Activated naive CD8-positive, alpha-beta T cell treated with anti-CD3 and anti-CD28 coated beads for 36 hours (primary cell): ENCODE measurements around the gene PCGF3. TPM values are rescaled to one million over a fixed set of nuclear protein-coding genes. Genes with fewer than 3 reads are reported as not detected.
A peak's percentile ranks its signal among the peaks of the same experiment; 100 is the strongest.
"Not testable (repeated sequence)": the region's sequence is repeated elsewhere in the genome, so short reads cannot be mapped to it uniquely, and the experiment has no call there.

Experiments
- DNase-seq: peaks from one replicate; pipeline ENCODE4 v3.0.0; 2021
- H3K27ac Mint-ChIP-seq: one replicate; pipeline ENCODE4 v1.8.0; 2022; ENCODE audit warnings: mild to moderate bottlenecking, moderate library complexity, mixed read lengths
- H3K27me3 Mint-ChIP-seq: one replicate; pipeline ENCODE4 v1.8.0; 2022; ENCODE audit warnings: mild to moderate bottlenecking, mixed read lengths
- H3K36me3 Mint-ChIP-seq: one replicate; pipeline ENCODE4 v1.8.0; 2021; ENCODE audit warnings: mild to moderate bottlenecking, mixed read lengths
- H3K4me1 Mint-ChIP-seq: one replicate; pipeline ENCODE4 v1.8.0; 2021; ENCODE audit warnings: mixed read lengths
- H3K4me3 Mint-ChIP-seq: one replicate; pipeline ENCODE4 v1.8.0; 2022; ENCODE audit warnings: mild to moderate bottlenecking, moderate library complexity, mixed read lengths
- H3K9me3 Mint-ChIP-seq: one replicate; pipeline ENCODE4 v1.8.0; 2022; ENCODE audit warnings: mixed read lengths
- total RNA-seq, 2 experiments: library from RNA; stranded (reverse); gene quantifications; one replicate each; pipeline ENCODE4 v1.2.3, GENCODE V29; 2021

PCGF3 gene
- total RNA-seq, 2 experiments from 2014 or later, result 19.7 to 21.2 TPM

DNA sequence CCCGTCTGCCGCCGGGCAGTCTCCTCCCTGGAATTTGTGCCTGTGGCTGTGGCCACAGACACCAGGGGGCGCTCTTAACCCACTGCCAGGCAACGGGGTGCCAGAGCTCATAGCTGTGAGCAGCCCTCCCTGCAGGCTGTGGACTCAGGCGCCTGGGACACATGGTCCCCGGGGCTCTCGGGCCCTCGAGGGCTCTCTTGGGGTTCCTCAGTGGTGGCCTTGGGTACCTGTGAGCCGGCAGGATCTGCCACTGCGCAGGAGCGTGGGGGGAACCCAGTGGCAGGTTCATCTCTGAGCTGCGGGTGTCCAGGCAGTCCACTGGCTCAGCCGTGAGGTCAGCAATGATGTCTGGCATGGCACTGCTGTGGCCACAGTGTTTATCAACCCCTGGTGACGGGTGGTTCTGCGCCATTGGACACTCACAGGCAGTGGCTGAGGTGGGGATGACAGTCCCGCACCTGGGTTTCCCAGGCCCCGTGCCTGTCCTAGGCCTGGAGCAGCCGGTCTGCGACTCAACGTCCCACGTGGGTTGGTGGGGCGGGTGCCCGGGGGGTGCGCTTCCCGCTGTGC is 37.2 kb downstream of the PCGF3 start:
- no peaks in the 10 kb centered on the region for H3K9me3 Mint-ChIP-seq
- peaks cover 4% of the 10 kb centered on the region for H3K36me3 Mint-ChIP-seq
- no peaks in the 10 kb centered on the region for H3K27me3 Mint-ChIP-seq
- H3K4me1 Mint-ChIP-seq, result no peaks in the 10 kb centered on the region
- no peak overlapping the region for H3K4me3 Mint-ChIP-seq
- no peak overlapping the region for H3K27ac Mint-ChIP-seq
- peak; percentile 78 for DNase-seq

DNA sequence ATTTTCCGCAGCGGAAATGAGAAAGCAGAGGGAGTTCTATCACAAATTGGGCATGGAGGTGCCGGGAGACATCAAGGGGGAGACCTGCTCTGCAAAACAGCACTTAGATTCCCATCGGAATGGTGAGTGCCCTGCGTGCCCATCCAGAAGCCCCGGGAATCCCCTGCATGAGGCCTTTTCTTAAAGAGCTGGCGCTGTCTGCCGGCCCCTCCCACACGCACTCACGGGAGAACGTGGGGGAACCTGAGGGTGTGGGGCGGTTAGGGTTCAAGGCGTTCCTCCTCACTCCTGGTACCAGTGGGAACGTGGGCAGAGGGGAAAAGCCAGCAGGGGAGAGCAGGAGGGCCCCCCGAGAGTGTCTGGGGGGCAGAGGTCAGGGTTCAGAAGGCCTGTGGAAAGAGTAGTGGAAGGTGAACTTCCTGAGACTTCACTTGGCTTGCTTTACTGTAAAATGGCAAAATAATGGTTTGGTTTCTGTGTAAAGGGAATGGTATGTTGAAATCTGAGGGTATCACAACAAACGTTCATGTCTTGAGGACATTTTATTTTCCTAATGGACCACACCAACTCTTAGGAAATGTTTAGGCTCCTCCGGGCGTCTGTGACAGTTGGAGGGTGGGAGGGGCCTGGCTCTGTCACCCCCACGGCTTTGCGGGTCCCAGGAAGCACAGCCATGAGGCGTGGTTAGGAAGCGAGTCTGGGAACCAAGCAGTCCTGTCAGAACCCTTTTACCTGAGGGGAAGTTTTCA is 38.0 kb downstream of the PCGF3 start:
- no peaks in the 10 kb centered on the region for H3K9me3 Mint-ChIP-seq
- no peak for DNase-seq
- H3K27ac Mint-ChIP-seq, result no peak overlapping the region
- H3K27me3 Mint-ChIP-seq, result no peaks in the 10 kb centered on the region
- no peak overlapping the region for H3K4me3 Mint-ChIP-seq
- H3K36me3 Mint-ChIP-seq, result peaks cover 10% of the 10 kb centered on the region
- H3K4me1 Mint-ChIP-seq, result no peaks in the 10 kb centered on the region

DNA sequence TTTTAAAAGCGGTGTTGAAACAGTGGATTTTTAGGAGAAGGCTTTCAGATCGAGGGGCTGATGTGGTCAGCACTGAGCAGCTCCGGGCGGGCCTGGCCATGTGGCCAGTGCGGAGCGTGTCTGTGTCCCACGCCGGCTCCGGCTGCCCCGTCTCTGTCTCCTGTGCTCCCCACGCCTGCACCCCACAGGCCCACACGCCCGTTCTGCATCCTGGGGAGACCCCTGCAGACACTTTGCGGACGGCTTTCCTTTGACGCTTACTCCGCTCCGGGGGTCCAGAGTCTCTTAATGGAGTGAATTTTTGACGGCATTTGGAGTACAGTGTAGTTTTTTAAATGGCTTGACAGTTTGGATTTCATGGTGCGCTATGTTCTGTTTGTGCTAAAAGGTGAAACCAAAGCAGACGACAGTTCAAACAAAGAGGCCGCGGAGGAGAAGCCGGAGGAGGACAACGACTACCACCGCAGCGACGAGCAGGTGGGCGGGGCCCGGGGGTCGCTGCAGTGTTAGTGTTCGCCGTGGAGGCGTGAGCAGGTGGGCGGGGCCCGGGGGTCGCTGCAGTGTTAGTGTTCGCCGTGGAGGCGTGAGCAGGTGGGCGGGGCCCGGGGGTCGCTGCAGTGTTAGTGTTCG is 38.7 kb downstream of the PCGF3 start:
- H3K36me3 Mint-ChIP-seq, result peaks cover 11% of the 10 kb centered on the region
- DNase-seq, result no peak
- H3K4me3 Mint-ChIP-seq, result no peak overlapping the region
- no peaks in the 10 kb centered on the region for H3K27me3 Mint-ChIP-seq
- H3K9me3 Mint-ChIP-seq, result no peaks in the 10 kb centered on the region
- no peak overlapping the region for H3K27ac Mint-ChIP-seq
- no peaks in the 10 kb centered on the region for H3K4me1 Mint-ChIP-seq

DNA sequence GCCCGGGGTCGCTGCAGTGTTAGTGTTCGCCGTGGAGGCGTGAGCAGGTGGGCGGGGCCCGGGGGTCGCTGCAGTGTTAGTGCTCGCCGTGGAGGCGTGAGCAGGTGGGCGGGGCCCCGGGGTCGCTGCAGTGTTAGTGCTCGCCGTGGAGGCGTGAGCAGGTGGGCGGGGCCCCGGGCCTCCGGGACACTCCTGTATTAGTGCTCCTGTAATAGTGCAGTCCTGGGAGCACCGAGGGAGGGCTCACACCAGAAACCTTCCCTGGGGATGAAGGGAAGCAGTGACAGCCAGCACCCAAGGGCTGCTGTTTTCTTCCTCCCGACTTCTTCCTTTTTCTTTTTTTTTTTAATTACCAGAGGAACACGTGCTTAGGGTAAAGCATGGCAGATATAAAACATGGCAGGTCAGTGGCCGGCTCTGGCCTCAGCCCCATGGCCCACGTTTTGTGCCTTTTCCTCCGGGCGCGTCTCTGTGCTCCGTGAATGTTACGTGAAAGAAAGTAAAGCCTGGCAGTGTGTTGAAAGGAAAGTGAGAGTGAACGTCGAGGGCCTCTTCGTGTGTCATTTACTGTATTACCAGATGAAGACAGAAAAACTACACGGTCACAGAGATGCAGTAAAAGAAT is 42.0 kb downstream of the PCGF3 start:
- H3K9me3 Mint-ChIP-seq, result no peaks in the 10 kb centered on the region
- H3K36me3 Mint-ChIP-seq, result peaks cover 11% of the 10 kb centered on the region
- no peak for DNase-seq
- peaks cover 2% of the 10 kb centered on the region for H3K4me1 Mint-ChIP-seq
- H3K27ac Mint-ChIP-seq, result no peak overlapping the region
- no peaks in the 10 kb centered on the region for H3K27me3 Mint-ChIP-seq
- H3K4me3 Mint-ChIP-seq, result no peak overlapping the region

DNA sequence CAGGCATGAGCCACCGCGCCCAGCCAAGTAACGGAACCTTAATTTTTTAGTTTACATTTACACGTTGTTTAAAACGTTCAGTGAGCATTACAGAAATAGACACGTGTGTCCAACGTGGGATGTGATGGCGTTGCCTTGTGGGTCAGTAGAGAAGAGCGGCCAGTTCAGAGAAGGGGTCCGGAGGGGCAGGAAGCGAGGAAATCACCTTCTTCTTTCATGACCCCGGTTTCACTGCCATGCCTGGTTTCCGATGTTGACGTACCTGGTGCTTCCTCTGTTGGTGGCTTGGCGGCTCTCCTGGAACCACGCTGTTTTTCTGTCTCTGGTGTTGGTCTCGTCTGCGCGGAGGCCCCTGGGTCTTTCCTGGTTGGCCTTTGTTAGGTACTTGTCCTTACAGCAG is 42.8 kb downstream of the PCGF3 start:
- Mint-ChIP-seq H3K4me1 (peaks cover 2% of the 10 kb centered on the region), H3K4me3 (no peak overlapping the region), H3K27ac (no peak overlapping the region), H3K36me3 (peaks cover 11% of the 10 kb centered on the region), H3K27me3 (no peaks in the 10 kb centered on the region), H3K9me3 (no peaks in the 10 kb centered on the region)
- no peak for DNase-seq

DNA sequence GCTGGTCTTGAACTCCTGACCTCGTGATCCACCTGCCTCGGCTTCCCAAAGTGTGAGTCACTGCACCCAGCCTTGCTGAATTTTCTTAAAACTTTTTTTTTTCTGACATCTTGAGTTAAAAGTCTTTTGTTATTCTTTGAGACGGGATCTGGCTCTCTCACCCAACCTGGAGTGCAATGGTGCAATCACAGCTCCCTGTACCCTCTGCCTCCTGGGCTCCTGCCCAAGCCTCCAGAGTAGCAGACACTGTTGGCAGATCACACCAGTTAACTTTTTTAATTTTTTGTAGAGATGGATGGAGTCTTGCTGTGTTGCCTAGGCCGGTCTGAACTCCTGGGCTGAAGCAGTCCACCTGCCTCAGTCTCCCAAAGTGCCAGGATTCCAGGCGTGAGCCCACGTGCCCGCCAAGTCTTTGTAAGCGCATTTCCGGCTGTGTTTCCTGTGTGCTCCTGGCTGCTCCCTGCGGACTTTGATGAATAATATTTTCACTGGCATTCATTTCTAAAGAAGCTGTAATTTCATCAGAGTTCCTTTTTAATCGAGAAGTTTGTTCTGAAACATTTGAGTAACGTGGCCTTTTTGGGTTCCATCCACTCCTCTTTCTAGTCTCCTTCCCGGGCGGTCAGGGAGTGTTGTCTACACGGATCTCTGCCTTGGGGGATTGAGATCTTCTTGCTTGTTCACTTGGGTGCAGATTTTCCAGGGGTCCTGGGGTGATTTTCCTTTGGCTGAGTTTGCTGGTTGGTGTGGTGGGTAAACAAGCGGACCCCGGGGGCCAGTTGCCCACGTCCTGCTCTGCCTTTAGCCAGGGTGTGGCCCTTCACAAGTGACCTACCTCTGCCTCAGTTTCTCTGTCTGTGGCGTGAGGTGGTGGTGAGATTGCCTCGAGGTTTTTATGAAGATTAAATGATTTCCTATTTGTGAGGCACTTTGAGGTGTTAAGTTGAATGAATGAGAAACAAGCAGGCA is 44.4 kb downstream of the PCGF3 start:
- no peaks in the 10 kb centered on the region for H3K27me3 Mint-ChIP-seq
- H3K9me3 Mint-ChIP-seq, result no peaks in the 10 kb centered on the region
- H3K4me1 Mint-ChIP-seq, result peaks cover 2% of the 10 kb centered on the region
- DNase-seq, result no peak
- peaks cover 9% of the 10 kb centered on the region for H3K36me3 Mint-ChIP-seq
- no peak overlapping the region for H3K4me3 Mint-ChIP-seq
- H3K27ac Mint-ChIP-seq, result no peak overlapping the region

DNA sequence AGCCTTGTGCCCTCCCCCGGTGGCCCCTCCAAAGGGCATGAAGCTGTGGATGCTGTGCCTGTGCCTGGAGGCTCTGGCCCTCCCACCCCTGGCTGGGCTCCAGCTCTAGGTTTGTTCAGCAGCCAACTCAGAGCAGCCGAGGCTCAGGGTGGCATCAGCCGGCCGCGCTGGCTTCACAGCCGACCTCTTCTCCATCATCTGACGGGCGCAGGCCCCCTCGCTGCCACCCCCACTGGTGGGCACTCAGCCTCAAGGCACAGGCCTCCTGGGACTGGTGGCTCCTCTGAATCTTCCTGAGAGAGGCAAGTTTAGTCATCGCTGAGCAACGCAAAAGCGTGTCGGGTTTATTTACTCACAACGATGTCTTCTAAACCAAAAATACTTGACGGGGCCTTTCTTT is 46.0 kb downstream of the PCGF3 start:
- H3K4me1 Mint-ChIP-seq, result peaks cover 4% of the 10 kb centered on the region
- H3K27me3 Mint-ChIP-seq, result no peaks in the 10 kb centered on the region
- H3K36me3 Mint-ChIP-seq, result peaks cover 9% of the 10 kb centered on the region
- H3K27ac Mint-ChIP-seq, result no peak overlapping the region
- H3K4me3 Mint-ChIP-seq, result no peak overlapping the region
- no peaks in the 10 kb centered on the region for H3K9me3 Mint-ChIP-seq
- DNase-seq, result no peak

DNA sequence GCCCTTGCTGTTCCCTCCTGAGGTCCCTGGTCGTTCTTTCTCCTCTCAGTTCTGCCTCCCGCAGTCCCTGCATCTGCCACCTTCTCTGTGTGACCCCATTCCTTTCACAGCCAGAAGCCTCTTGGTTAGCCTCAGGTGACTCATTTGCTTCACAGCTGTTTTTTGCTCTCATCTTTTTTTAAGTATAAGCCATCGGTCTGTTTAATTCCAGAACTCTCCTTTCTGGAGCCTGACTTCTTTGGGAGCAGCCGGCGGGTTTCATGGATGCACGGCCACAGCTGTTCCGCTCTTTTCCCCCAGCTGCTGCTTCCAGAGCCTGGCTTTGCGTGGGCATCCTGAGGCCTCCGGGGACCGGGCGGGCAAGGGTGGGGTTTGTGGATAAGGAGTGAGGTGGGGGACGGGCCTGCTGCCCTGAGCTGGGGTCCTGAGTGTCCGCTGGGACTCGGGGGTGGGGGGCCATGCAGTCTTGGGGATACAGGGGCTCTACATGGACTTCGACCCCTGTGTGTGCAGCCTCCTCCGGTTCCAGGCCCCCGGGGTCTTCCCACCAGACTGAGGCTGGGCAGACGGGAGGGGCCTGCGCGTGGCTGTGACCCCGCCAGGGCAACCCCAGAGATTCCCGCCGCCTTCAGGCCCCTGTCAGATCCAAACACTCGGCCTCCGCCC is 46.7 kb downstream of the PCGF3 start:
- peaks cover 9% of the 10 kb centered on the region for H3K36me3 Mint-ChIP-seq
- peaks cover 4% of the 10 kb centered on the region for H3K4me1 Mint-ChIP-seq
- DNase-seq, result no peak
- no peaks in the 10 kb centered on the region for H3K27me3 Mint-ChIP-seq
- no peak overlapping the region for H3K27ac Mint-ChIP-seq
- H3K4me3 Mint-ChIP-seq, result no peak overlapping the region
- H3K9me3 Mint-ChIP-seq, result no peaks in the 10 kb centered on the region

DNA sequence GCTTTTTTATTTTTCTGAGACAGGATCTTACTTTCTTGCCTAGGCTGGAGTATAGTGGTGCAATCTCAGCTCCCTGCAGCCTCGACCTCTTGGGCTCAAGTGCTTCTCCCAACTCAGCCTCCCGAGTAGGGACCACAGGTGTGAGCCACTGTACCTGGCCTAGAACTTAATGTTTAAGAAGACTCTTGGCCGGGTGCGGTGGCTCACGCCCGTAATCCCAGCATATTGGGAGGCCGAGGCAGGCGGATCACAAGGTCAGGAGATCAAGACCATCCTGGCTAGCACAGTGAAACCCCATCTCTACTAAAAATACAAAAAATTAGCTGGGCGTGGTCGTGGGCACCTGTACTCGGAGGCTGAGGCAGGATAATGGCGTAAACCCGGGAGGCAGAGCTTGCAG is 47.6 kb downstream of the PCGF3 start:
- H3K9me3 Mint-ChIP-seq, H3K4me3 Mint-ChIP-seq, H3K4me1 Mint-ChIP-seq: not testable (repeated sequence)

DNA sequence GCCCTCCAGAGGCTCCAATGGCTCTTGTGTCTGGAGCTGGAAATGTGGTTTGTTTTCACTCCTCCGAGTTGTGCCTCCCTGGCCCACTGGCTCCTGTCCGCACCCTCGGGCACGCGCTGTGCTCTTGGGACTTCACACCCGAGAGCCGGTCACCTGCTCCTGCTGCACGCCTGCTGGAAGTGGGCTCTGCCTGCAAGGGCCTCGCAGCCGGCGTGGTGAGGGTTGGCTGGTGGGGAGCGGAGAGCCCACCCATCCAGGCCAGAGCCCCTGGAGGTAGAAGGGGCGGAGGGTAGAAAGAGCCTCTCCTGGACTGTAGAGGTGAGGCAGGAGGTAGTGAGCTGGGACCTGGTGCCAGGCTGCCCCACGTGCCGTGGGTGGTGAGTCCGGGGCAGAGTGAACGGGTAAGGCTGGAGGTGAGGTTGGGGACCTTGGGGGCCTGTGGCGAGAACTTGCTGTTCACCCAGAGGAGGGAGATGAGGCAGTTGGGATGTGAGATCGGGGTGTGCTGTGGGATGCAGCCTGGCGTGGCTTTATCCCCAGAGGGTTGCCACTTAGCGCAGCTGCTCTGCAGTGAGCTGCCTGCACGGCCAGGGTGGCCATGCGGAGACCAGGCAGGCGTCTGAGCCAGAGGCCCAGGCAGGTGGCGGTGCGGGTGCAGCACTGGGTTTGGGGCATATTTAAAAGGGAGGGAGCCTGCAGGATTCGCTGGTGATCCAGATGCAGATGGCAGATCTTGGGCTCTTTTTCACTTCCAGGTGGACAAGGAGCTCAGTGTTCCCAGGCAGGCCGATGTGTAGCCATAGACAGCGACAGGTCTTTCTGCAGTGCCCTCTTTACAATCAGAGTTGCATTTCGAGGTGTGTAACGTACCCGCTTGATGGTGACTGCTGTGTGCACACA is 48.8 kb downstream of the PCGF3 start:
- DNase-seq, result no peak
- no peak overlapping the region for H3K4me3 Mint-ChIP-seq
- H3K27ac Mint-ChIP-seq, result no peak overlapping the region
- no peaks in the 10 kb centered on the region for H3K9me3 Mint-ChIP-seq
- H3K4me1 Mint-ChIP-seq, result peaks cover 4% of the 10 kb centered on the region
- H3K27me3 Mint-ChIP-seq, result no peaks in the 10 kb centered on the region
- H3K36me3 Mint-ChIP-seq, result no peaks in the 10 kb centered on the region

More for the DNA sequence above, 47.6 kb downstream of the PCGF3 start:
- H3K27ac Mint-ChIP-seq, DNase-seq, H3K36me3 Mint-ChIP-seq, H3K27me3 Mint-ChIP-seq: not testable (repeated sequence)

DNA sequence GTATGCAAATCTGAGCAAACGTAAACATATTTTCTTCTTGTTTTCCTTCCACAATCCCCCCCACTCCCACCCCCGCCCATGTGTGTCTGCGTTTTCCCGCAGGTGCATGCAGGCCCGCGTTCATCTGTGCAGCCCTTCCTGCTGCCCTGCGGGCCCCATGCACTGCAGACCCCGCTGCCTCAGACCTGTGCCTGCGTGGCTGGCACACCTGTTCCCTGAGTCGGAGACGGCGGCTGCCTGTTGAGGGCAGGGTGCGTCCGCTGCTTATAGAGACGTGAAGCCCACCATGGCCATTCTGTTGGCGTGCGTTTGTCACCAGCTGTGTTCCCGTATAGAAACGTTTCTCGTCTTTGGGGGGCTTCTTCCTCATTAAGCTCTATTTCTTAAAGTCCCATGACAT is 51.5 kb downstream of the PCGF3 start:
- H3K4me3 Mint-ChIP-seq, result no peak overlapping the region
- H3K27ac Mint-ChIP-seq, result no peak overlapping the region
- peaks cover 1% of the 10 kb centered on the region for H3K4me1 Mint-ChIP-seq
- DNase-seq, result no peak
- peaks cover 3% of the 10 kb centered on the region for H3K36me3 Mint-ChIP-seq
- no peaks in the 10 kb centered on the region for H3K27me3 Mint-ChIP-seq
- H3K9me3 Mint-ChIP-seq, result no peaks in the 10 kb centered on the region

DNA sequence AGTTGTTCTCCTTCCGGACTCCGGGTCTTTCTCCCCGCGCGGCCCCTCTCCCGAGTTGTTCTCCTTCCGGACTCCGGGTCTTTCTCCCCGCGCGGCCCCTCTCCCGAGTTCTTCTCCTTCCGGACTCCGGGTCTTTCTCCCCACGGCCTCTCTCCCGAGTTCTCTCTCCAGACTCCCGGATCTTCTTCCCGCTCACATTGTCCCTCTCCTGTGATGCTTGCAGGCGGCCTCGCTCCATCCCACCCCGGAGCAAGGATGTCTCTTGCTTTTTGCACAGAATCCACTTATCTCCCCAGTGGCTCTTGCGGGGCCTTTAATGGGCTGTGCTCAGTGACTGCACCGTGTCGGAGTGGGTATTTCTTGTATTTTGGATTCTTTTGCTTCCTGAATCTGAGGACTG is 54.2 kb downstream of the PCGF3 start:
- not testable (repeated sequence) for H3K4me3 Mint-ChIP-seq, DNase-seq, H3K4me1 Mint-ChIP-seq, H3K27me3 Mint-ChIP-seq, H3K27ac Mint-ChIP-seq, H3K9me3 Mint-ChIP-seq
- peaks cover 19% of the 10 kb centered on the region for H3K36me3 Mint-ChIP-seq

DNA sequence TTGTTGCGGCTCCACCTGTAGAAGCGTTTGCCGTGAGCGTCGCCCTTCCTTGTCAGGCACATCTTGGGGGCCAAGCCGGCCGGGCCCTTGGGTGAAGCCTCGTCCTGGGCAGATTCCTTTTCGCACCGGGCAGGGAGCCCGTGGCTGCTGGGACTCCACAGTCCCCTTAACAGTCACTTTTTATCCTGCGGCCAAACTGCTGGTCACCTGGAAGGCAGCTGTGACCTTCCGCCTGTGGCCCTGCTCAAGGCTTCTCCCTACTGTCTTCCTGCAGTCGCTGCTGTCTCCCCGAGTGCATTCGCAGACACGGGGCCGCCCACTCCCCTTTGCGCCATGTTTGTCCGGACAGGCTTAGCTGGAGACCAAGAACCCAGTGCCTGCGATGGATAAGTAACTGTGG is 55.0 kb downstream of the PCGF3 start:
- H3K36me3 Mint-ChIP-seq, result peaks cover 21% of the 10 kb centered on the region
- no peak overlapping the region for H3K4me3 Mint-ChIP-seq
- no peak for DNase-seq
- no peak overlapping the region for H3K27ac Mint-ChIP-seq
- peaks cover 2% of the 10 kb centered on the region for H3K4me1 Mint-ChIP-seq
- H3K9me3 Mint-ChIP-seq, result no peaks in the 10 kb centered on the region
- H3K27me3 Mint-ChIP-seq, result no peaks in the 10 kb centered on the region
